GM13976 (cell line): ENCODE measurements around the gene PPIF.

ENCODE experiments used
- DNase-seq: peaks from one replicate; pipeline ENCODE4 v3.0.0; 2012; ENCODE audit warnings: low spot score
- in situ Hi-C: fragments of 300-500 bp; cut with MboI; formaldehyde crosslinking; loops from one replicate; pipeline ENCODE4 v1.12.0; 2022; ENCODE audit warnings: low sequenced_read_pairs, mixed read lengths, inconsistent platforms; ENCODE audit not compliant: unreplicated experiment
- TF ChIP-seq, protein P1 (sequence below): IDR thresholded peaks from 2 replicates; pipeline ENCODE4 v1.5.1; 2012; ENCODE audit warnings: borderline replicate concordance, mild to moderate bottlenecking; ENCODE audit not compliant: insufficient read depth; ENCODE audit errors: extremely low read depth, missing control alignments, control extremely low read depth

PPIF gene

DNA sequence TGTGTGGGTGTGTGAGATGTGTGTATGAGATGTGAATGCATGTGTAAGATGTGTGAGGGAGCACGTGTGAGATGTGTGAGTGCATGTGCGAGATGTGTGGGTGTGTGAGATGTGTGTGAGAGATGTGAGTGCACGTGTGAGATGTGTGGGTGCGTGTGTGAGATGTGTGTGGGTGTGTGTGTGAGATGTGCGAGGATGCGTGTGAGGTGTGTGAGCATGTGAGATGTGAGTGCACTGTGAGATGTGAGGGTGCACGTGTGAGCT is 31.0 kb downstream of the PPIF start:
- DNase-seq, result no peak
- in situ Hi-C loops, result no loop called here
- TF ChIP-seq, protein P1, sequence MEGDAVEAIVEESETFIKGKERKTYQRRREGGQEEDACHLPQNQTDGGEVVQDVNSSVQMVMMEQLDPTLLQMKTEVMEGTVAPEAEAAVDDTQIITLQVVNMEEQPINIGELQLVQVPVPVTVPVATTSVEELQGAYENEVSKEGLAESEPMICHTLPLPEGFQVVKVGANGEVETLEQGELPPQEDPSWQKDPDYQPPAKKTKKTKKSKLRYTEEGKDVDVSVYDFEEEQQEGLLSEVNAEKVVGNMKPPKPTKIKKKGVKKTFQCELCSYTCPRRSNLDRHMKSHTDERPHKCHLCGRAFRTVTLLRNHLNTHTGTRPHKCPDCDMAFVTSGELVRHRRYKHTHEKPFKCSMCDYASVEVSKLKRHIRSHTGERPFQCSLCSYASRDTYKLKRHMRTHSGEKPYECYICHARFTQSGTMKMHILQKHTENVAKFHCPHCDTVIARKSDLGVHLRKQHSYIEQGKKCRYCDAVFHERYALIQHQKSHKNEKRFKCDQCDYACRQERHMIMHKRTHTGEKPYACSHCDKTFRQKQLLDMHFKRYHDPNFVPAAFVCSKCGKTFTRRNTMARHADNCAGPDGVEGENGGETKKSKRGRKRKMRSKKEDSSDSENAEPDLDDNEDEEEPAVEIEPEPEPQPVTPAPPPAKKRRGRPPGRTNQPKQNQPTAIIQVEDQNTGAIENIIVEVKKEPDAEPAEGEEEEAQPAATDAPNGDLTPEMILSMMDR, result no peak

DNA sequence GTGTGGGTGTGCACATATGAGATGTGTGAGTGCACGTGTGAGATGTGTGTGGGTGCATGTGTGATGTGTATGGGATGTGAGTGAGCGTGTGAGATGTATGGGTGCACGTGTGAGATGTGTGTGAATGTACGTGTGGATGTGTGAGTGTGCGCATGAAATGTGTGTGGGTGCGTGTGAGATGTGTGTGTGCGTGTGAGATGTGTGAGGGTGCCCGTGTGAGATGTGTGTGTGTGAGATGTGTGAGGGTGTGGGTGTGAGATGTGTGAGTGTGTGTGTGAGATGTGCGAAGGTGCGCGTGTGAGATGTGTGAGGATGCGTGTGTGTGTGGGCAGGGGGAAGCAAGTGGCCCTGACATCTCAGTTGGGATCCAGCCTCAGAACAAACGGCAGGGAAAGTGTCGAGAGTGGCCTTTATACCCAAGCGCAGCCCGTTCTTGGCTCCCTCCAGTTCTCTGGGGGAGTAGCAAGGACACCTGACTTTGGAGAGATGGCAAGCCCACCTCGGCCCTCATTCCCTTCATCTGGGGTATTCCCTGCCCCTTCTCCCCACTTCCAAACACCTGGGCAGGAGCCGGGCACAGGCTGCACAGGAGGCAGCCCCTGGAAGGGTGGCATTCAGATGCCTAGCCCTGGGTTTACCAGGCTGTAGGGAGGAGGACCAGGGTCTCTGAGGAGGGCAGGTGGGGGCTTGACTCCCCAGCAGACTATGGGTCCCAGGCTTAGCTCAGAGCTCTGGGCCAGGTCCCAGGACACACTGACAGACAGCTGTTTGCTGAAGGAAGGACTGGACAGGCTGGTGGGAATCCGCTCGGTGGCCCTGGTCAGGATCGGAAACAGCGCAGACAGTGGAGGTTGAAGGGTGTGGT is 31.6 kb downstream of the PPIF start:
- no peak for DNase-seq
- in situ Hi-C loops, result no loop called here

DNA sequence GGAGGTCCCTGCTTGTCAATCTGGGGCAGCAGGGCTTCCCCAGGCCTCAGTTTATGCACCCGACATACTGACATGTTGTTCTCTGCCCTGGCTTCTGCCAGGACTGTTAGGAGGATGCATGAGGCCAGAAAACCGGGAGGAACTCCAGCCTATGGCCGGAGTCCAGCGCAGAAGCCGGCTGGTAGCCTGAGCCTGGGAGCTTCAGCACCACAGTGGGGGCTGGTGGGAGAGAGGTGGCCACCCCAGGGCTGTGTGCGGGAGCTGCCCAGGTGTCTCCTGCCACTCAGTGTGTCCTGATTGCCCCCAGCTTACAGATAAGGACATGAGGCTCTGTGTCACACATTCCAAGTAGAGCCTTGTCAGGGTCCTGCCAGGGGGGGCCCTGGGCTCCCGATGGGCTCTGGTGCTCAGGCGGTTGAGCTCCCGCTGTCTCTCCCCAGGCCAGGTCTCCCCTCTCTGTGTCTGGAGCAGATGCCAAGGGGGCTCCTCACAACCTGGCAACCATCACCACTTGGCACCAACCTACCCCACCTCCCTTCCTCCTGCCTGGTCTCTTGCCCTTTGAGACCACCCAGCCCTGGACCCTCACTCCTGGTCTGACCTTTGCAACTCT is 32.3 kb downstream of the PPIF start:
- no peak for DNase-seq
- in situ Hi-C loops, result no loop called here
- TF ChIP-seq, protein P1, result no peak

More for the DNA sequence above, 31.6 kb downstream of the PPIF start:
- TF ChIP-seq, protein P1, result no peak

DNA sequence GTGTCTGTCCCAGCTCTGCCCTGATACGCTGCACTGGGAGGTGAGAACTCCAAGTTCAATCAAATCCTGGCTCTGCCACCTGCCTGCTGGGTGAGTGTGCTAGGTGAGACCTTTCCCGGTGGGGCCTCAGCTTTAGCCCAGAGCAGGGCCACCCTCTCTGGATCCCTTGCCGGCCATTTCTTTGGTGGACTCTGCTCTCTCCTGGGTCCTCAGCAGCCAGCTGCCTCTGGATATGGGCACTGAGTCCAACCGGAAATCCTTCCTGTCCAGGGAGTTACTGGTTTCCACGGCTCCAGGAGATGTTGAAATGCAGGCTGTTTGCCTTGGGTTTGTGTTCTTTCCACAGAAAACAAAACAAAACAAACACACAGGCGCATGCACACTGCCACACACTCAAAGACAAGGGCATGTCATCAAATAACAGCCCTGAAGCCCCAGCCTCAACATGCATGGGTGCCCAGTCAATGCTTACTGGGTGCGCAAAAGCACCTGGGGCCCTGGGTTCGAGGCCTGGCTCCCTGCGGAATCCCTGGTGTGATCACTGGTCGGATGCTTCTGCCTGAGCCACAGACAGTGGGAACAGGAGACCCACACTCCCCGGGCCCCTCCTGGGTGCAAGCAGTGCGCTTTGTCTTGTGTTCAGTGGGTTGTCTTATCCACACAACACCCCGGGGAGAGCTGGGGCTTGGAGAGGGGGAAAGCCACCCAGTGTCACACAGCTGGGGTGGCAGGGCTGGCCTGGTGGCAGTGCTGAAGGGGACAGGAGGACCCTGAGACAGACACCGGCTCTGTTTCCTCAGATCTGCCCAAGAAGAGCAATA is 33.1 kb downstream of the PPIF start:
- TF ChIP-seq, protein P1, result no peak
- in situ Hi-C loops, result no loop called here
- DNase-seq, result no peak

DNA sequence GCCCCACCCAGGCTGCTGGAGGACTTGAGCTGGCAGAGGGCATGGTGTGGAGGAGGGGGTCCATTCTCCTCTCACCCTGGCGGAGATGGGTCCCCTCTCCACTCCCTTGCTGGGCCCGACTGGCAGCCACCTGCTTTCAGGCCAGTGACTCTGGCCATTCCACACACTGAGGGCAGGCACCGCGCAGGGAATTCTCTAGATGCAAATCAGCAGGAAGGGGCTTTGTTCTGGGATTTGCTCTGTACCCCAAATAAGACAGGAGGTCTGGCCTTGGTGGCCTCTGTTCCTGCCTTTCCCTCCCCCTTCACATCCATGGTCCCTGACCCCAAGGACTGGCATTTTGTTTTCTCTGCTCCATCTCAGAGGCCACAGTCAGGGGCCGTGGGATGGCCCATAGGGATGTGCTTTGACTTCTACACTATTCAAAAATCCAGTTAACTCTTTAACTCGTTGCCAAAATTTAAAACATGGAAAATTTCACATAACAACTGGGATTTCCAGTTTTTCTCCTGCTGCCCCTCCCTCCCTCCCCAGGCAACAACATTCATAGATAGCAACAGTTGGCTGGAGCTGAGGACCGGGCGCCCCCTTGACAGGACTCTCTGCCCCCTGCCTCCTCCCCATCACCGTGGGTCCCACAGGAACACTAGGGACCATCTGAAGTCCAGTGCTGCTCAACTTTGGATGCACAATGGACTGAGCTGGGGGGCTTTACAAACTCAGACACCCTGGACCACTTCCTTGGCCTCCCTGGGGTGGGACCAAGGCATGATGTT is 33.9 kb downstream of the PPIF start:
- TF ChIP-seq, protein P1, result no peak
- in situ Hi-C loops, result no loop called here
- no peak for DNase-seq

DNA sequence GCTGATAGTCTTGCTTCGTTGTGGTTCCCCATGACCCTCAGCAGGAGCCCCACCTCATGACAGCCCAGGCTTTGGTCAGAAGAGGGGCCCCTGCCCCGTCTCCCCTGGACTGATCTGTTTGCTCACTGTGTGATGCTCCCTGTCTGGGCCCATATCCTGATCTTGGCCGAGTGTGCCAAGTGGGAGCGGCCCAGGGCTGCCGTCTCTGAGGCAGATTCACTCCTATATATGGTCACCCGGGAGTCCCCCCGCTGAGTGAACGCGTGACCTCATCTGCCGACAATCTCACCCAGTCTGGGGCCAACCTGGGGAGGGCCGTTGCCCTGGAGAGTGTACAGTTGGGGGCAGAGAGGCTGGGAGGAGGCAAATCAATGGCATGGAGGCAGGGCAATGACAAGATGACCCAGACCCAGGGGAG is 34.5 kb downstream of the PPIF start:
- in situ Hi-C loops, result no loop called here
- TF ChIP-seq, protein P1, result no peak
- no peak for DNase-seq
